NK-92 (cell line): Measurements from ENCODE around the gene SLC6A15.

ENCODE experiments used
- DNase-seq: peaks from one replicate; lab custom pipeline; 2025; ENCODE audit not compliant: unreplicated experiment; lab: John Stamatoyannopoulos, UW

The SLC6A15 gene

DNA sequence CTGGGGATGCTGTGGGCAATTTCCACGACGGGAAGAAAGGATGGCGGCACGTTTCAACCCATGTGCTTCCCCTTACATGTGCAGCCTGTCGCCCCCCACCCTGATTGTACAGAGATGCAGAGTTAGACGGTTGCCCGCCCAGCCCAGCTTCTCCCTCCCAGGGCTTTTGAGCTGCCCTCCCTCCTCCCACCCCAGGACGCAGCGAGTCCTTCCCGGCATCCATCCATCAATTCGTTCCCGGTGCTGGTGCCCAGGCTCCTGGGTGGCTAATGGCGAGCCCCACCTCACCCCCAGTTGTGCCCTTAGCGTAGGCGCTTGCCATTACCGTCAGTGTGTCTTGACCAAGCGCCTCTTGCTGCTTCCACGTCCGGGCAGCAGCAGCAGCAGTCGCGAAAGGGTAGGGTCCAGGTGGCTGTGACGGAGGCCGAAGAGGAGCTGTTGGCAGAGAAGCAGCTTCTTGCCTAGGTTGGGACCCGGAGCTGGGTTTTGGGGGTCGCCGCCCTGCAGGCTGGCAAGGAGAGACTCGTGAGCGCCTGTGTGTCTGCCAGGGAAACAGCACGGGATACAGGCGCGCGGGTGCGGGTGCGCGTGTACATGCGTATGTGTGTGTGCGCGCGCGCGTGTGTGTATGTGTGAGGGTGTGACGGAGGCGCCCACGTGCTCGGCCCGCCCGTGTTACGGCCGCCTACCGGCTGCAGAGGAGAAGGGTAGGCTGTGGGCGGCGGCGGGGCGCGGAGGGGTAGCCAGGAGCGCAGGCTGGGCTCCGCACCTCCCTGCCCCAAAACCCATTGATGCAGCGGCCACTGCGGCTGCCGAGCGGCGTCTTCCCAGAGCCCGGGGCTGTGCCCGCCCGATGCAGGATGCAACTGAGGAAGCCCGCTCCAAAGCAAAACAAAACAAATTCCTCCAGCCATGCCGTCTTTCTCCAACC lies at the start of gene SLC6A15:
Gene SLC6A15, minus strand, starts transcription at position 602 of the 931 bp plus-strand sequence. CDS start 20,679 bp downstream, outside the sequence.
- DNase-seq, result no peak

DNA sequence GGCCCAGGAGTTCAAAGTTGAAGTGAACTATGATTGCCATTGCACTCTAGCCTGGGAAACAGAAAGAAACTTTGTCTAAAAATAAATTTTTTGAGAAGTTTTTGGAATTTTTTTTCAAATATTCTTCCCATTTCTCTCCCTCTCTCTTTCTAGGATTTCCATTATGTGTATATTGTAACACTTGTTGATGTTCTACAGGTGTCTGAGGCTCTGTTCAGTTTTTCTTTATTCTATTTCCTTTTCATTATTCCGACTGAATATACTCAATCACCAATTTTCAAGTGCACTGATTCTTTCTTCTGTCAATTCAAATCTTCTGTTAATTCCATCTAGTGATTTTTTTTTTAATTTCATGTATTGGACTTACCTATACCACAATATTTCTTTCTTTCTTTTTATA lies 48.3 kb upstream of the SLC6A15 start:
- no peak for DNase-seq

DNA sequence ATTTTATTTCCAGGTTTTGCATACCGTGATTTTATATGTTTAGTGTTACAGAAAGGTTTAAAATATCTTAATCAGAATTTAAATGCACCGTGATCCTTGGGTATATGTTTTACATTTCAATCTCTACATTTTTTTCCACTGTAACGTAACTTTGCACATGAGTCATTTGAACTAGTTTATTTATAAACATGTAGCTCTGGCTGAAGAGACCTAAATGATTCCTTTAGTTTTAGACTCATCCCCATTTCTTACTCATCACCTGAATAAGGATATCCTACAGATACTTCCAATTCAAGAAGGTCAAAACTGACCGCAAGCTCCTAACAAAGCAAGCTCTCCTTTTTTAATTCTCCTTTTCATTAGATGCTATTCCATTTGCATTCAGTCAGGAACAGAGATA lies 42.7 kb upstream of the SLC6A15 start:
- no peak for DNase-seq

DNA sequence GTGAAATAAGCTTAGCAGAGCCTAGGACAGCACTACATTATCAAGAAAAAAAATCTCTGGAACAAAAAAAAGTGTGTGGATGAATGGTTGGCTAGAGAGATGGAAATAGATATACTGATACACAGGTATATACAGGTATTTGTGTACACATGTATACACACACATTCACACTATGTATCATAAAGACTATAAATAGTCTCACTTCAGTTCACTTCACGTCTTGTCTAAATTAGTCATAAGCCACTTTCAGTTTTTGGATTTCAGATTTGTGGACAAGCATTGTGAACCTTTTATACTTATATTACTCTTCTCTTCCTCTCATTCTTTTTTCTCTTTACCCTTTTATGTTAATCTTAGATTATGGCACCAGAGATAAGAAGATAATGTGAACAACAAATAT lies 41.8 kb upstream of the SLC6A15 start:
- DNase-seq, result no peak

DNA sequence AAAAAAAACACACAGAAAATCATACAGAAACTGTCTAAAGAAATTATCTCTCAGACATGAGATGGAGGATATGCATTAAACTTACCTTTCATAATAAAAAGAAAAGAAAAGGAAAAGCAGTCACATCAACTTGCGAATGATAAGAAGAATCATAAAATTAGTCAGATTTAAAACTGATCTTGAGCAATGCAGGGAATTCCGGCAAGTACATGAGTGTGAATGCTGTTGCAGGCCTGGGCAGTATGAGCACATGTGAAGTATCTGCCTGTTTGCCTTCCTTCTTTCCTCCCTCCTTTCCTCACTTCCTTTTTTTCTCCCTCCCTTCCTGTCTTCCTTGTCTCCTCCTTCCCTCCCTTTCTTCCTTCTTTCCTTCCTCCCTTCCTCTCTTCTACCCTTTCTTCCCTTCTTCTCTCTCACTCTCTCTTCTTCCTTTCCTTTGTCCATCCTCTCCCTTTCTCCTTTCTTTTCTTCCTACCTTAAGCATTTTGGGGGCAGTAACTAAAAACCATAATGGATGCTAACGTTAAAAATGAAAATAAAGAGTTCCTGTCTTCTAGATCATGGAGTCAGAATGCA lies 38.5 kb upstream of the SLC6A15 start:
- DNase-seq, result no peak

DNA sequence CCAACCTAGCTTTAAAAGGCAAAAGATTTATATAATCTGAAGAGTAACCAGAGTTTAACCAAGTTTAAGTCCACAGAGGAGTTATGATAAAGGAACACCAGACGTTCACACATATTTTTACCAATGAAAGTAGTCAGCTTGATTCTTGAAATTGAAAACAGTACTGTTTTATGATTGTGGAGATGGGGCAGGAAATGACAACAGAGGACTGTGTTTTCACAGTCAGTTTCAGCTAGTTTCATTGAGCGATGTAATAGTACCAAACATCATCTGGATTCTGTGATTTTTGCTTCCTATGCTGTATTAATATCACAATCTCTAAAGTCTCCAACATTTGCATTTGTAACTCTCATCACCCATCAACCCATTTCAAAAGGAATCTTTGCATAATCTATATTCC lies 34.2 kb upstream of the SLC6A15 start:
- DNase-seq, result no peak

DNA sequence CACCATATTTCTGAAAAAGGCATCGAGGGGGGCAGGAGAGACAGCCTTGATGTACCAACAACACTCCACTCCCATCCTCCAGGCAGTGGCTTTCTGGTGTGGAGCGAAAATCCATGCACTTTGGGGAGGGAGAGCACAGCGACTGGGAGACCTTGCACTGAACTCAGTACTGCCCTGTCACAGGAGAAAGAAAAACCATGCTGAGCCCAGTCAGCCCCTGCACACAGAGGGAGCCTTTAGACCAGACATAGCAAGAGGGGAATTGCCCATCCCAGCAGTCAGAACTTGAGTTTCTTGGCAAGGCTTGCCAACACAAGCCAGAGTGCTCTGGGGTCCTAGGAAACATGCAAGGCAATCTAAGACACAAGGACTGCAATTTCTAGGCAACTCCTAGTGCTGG lies 24.8 kb upstream of the SLC6A15 start:
- DNase-seq, result no peak

DNA sequence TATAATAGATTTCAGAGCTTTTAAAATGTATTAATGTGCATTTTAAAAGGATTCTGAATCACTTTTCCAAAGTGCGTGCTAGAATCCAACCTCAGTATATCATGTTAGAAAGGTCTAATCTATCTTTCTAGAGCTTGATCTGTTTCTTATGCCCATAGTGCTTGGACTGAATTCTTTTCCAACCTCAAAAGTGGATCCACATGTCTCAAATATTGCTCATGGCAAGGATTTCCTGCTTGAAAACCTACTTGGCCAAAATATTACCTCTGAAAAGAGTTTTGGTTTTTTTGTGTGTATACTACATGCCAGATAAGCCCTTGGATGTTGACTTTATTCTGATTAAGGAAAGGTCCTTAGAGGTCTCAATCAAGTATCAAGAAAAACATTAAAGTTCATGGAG lies 16.9 kb upstream of the SLC6A15 start:
- no peak for DNase-seq

DNA sequence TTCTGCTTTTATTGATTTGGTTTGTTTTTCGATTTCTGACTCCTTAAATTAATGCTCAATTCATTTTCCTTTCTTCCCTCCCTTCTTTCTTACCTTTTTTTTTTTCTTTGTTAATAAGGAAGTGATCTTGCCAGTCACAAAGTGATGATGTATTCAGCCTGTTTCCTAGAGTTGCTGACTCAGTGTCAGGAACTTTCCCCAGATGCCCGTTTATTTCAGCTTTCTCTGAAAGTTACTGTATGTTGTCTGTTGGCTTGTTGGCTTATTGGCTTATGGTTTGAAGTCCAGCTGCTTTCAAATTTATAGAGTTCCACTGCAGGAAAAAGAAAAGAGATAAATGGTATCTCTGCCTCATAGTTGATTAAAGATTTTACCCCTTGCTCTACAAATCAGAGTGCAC lies 12.4 kb upstream of the SLC6A15 start:
- no peak for DNase-seq

DNA sequence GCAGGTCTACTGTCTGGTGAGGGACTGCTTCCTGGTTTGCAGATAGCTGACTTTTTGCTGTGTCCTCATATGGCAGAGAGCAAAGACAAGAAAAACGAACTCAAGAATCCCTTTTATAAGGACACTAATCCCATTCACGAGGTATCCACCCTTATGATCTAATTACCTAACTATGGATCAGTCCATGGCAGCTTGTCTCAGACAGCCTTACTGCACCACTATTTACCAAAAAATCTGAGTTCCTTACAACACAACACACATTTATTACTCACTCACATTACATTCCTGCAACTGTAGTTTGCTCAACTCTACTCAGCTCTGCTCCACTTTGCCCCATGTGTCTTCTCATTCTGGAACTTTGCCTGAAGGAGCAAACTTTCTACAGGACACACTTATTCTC lies 10.1 kb upstream of the SLC6A15 start:
- no peak for DNase-seq

DNA sequence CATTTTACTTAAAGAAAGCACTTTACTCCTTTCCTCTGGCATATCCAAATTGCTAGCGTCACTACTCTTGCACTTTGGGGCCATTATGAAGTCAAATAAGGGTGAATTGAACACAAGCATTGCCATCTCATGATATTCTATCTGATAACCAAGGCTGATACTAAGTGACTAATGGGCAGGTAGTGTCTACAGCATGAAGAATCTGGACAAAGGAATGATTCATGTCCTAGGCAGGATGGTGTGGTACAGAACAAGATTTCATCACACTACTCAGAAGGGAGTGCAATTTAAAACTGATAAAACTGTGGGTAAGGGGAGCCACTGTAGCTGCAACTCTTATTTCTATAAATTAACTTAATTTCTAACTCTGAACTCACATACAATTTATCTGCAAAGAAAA lies 7.7 kb upstream of the SLC6A15 start:
- no peak for DNase-seq

DNA sequence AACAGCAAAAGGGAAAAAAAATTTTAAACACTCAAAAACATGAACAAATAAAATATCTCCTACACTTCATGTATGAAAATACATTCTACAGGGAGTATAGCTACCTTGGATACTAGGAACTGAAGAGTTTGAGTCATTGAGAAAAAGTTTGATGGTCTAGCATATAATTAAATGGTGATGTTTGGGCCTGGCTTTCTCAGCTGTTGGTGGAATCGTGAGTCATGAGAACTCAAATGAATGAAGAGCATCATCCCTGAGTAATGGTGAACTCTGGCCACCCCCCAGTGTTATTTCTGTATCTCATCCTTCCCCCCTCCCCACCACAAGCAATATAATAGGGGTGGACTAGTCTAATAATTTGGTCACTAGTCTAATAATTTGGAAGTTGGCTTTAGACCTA lies 6.7 kb upstream of the SLC6A15 start:
- DNase-seq, result no peak

DNA sequence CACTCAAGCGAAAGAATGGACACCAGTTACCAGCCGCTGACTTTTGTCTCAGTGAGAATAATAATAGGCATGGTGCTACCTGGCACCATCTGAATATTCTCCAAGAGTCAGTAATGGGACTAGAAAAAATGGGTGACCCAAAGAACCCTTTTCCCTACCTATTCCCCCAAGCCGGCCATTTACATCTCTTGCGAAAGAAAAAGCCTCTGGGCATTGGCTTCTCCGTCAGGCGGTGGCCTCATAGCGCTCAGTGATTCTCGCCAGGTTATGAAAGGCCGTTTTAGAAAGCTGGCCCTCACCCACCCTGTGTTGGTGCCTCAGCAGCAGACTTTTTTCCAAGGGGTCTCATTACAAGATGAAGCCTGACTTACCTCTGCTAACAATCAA lies 523 bp upstream of the SLC6A15 start:
- no peak for DNase-seq

DNA sequence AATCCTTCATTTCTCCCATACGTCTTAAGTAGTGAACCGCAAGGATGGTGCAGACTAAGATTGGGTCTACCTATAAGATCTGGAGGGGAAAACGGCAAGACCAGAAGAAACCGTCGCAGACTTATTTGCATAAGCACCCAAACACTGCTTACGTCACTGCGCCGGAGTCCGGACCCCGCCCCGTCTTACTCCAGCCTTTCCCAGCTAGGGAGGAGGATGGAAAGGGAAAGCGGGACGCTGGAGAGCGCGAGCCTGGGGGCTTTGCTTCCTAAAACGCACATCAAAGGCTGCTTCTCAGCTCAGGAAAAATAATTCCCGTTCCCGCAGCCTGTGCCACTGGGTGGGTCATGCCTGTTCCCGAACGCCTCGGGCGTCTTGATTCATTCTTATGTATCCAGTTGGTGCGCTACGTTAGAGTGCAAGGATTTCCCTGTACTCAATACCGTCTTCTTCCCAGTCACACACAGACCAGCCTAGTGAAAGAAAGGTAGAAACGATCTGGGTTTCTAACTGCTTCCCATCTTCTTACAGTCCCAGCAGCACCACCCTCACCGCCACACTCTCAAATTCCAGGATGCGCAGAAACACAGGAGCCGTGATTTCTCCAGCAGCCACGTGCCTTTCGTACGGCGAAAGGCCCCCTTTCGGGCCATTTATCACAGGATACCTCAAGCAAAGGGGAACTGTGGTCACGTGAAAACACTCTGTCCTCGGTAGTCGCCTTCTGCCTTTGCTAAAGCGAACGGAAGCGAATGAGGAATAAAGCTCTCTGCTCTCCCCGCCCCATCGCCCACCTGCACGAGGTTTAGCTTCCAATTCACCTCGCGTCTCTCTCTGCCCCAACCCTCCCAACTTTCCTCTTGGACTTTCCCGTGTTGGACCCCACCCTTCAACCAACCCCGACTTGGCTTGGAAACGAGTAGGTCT lies 1.1 kb downstream of the SLC6A15 start:
- no peak for DNase-seq

DNA sequence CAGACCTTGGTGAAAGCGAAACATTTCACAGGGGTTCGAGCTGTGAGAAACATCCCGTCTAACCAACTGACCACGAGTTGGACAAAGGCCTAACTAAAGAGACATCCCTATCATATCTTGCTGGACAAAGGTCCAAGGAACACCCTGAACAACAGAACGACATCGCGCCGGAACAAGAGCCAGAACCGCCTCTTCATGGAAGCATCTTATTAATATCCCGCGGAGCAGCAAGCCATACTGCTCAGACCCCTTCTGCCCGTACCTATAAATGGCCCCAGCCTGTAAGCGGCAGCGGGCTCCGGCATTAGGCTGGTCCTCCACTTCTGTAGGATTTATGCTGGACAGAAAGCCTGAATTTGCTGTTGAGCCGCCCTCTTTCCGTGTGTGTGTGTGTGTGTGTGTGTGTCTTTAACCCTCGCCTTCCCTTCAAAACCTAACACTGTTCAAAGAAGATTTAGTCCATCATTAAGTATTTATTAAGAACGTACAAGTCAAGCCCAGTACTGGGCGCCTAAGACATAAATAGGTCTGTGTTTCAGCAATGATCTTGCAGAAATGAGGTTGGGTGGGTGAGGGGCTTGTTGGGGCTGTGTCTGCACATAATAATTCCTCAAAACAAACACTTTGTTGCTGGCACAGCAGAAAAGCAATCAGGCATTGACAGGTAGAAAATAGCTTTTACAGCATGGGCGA lies 1.9 kb downstream of the SLC6A15 start:
- no peak for DNase-seq

DNA sequence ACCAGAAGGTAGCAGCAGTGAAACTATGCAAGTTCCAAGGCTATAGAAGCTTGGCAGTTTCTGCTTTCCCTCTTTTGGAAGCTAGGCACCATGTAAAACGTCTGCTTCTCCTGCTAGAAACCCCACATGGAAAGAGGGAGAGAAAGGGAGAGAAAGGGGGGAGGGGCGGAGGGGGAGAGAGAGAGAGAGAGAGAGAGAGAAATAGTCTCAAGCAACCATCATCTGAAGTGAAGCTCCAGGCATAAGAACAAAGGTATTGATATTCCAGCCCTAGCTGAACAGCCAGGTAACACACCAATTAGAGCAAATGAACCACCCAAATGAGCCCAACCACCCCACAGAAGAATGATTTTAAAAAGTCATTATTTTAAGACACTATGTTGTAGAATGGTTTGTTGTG lies 8.5 kb downstream of the SLC6A15 start:
- DNase-seq, result no peak

DNA sequence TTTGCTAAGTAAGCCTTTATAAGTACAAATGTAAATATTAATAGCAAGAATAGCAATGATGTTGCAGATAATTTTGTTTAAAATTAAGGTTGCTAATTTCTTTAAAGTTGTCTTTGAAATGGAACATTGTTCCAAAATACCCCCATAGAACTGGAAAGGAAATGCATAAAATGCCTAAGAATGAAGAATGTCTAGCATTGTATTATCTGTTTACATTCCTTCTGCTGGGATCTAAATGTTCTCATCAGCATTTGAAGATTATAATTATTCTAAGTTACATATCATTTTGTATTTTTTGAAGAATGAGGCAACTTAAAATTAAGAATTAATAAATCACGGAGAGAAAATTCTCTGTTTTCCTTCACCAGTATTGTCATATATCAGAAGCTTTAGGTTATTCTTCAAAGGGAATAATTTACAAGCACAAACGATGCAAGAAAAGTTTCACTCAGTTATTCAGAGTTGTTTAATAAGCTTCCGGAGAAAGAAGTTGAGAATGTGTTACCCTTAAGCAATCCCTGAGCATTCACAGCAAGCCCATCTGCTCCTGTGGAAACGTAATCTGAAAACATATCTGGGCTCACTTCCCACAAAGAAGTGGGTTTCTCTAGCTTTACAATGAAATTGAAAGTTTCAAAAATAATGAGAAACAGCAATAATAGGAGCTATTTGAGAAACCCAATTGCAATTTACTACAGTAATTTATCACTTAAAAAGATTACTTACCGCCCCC lies 21.3 kb downstream of the SLC6A15 start:
- no peak for DNase-seq

DNA sequence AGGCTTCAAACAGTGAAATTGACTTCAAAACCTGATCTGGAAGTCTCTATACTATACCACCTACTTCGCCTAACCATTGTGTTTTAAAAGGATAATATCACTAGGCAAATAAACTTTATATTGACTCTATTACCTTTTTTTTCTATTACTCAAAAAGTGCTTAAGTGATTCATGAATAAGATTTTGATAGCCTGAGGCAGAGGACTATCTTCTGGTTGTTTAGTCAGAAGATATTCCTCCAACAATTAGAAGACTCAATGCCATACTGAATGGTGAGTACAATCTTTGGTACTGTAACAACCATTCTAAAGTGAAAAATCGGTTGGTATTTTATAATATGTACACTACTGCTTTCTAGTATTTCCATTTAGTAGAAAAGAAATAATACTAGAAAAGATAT lies 22.8 kb downstream of the SLC6A15 start:
- DNase-seq, result no peak

DNA sequence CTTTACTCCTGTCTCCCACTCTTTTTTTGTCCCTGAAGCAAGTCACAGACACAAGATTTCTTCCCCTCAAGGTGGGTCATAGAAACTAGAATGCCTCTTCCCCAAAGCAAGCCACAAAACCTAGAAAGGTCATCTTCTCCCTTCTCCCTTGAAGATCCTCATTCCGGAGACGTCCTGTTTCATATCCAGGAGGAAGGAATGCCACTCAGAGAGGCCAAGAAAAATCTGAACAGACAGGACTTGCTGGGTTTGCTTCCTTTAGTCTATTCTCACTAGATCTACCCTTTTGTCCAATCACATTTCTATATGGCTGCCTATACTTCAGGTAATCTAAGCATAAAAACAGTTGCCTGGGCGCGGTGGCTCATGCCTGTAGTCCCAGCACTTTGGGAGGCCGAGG lies 23.7 kb downstream of the SLC6A15 start:
- DNase-seq, result no peak

DNA sequence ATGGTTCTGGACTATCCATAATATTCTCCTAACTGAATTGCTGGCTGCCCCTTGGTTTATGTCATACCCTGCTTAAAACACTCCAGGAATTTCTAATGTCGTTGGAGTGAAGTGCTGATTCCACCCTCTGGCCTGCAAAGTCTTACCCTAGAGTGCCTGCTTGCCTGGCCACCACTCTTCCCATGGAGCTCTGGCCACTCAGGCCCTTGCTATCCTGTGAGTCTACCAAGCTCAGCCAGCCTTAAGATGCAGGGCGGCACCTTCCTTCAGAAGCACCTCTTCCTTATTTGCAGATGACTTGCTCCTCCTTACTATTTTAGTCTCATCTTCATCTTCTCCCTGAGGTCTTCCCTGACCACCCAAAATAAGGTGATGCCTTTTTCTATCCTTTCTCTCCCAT lies 35.3 kb downstream of the SLC6A15 start:
- DNase-seq, result no peak
